Fibroblast of lung (primary cell): ENCODE measurements around the gene KIAA1958.

Experiments used
- CTCF ChIP-seq, 2 donors: IDR thresholded peaks in 1 of 2; conservative IDR thresholded peaks in 1 of 2; 1 replicate in 1 of 2; 2 replicates in 1 of 2; pipeline ENCODE4 v1.5.1; 2011 to 2012; ENCODE audit warnings: low read length in 2 of 2, control low read depth in 1 of 2, inconsistent platforms in 1 of 2, low read depth in 1 of 2, mild to moderate bottlenecking in 1 of 2
- EZH2 ChIP-seq: IDR thresholded peaks from 2 replicates; pipeline ENCODE4 v1.5.1; 2012; ENCODE audit warnings: low read length, control low read depth, mild to moderate bottlenecking; ENCODE audit errors: missing control alignments

- TF ChIP-seq CTCF (conservative IDR thresholded peaks at IDR 0.05 in 1 of 2, IDR thresholded peaks at IDR 0.05 in 1 of 2; ENCODE audit: low read depth in 1 of 2, low read length in 2 of 2) (no peak), EZH2 (no peak)
Observed at GRCh38 chr9:112605963-112606699, 119.5 kb downstream of the KIAA1958 start.
